ENCODE measurements around the gene CDK4.
"Not testable (repeated sequence)": the region's sequence is repeated elsewhere in the genome, so short reads cannot be mapped to it uniquely, and the experiment has no call there.

The CDK4 gene

GRCh38 chr12:57726151-57726883 lies 25.8 kb downstream of the CDK4 start:
- peak; percentile 61 for FAIRE-seq
- peak; percentile 94 for DNase-seq (ENCODE audit: low spot score)

- peak; percentile 9 for FAIRE-seq
- no peak for DNase-seq (ENCODE audit: low spot score)
These were observed 26.3 kb downstream of the CDK4 start for GRCh38 chr12:57725851-57726150.

- DNase-seq (ENCODE audit: low spot score): no peak
- FAIRE-seq: no peak
These were observed 27.0 kb downstream of the CDK4 start for GRCh38 chr12:57724936-57725740.

- FAIRE-seq (peak; percentile 79), DNase-seq (ENCODE audit: low spot score) (no peak)
These were observed 27.8 kb downstream of the CDK4 start for GRCh38 chr12:57724003-57724935.

- no peak for FAIRE-seq
- DNase-seq (ENCODE audit: low spot score): no peak
These were observed 28.5 kb downstream of the CDK4 start for GRCh38 chr12:57723630-57723962.

GRCh38 chr12:57722716-57723629 lies 29.1 kb downstream of the CDK4 start:
- FAIRE-seq (no peak), DNase-seq (ENCODE audit: low spot score) (no peak)

- FAIRE-seq; DNase-seq (ENCODE audit: low spot score): not testable (repeated sequence)
These were observed 30.1 kb downstream of the CDK4 start for GRCh38 chr12:57721846-57722608.

GRCh38 chr12:57720606-57721595 lies 31.2 kb downstream of the CDK4 start:
- no peak for FAIRE-seq
- DNase-seq (ENCODE audit: low spot score): peak; percentile 1

- no peak for FAIRE-seq
- DNase-seq (ENCODE audit: low spot score): no peak
These were observed 32.1 kb downstream of the CDK4 start for GRCh38 chr12:57719777-57720605.

- no peak for FAIRE-seq
These were observed 33.2 kb downstream of the CDK4 start for GRCh38 chr12:57718641-57719528.

GRCh38 chr12:57717846-57718640 lies 34.1 kb downstream of the CDK4 start:
- no peak for DNase-seq (ENCODE audit: low spot score)
- FAIRE-seq: no peak

More at GRCh38 chr12:57718641-57719528, 33.2 kb downstream of the CDK4 start:
- no peak for DNase-seq (ENCODE audit: low spot score)

- FAIRE-seq (no peak), DNase-seq (ENCODE audit: low spot score) (no peak)
These were observed 35.0 kb downstream of the CDK4 start for GRCh38 chr12:57717131-57717530.

GRCh38 chr12:57716305-57716704 lies 35.8 kb downstream of the CDK4 start:
- DNase-seq (ENCODE audit: low spot score): no peak
- no peak for FAIRE-seq

GRCh38 chr12:57715786-57716185 lies 36.3 kb downstream of the CDK4 start:
- DNase-seq (ENCODE audit: low spot score): no peak
- FAIRE-seq: no peak

- not testable (repeated sequence) for DNase-seq (ENCODE audit: low spot score); FAIRE-seq
These were observed 36.9 kb downstream of the CDK4 start for GRCh38 chr12:57715036-57715748.
